Inflammatory macrophage (primary cell): ENCODE results near the gene RHEBL1.

Experiments used
- DNase-seq, 2 donors: peaks; one replicate each; pipeline ENCODE4 v3.0.0-alpha.2; 2020 to 2022

RHEBL1 gene

GRCh38 chr12:49036029-49036428 lies 33.8 kb downstream of the RHEBL1 start:
- no peak for DNase-seq

GRCh38 chr12:49034286-49034622 lies 35.5 kb downstream of the RHEBL1 start:
- no peak for DNase-seq

DNA sequence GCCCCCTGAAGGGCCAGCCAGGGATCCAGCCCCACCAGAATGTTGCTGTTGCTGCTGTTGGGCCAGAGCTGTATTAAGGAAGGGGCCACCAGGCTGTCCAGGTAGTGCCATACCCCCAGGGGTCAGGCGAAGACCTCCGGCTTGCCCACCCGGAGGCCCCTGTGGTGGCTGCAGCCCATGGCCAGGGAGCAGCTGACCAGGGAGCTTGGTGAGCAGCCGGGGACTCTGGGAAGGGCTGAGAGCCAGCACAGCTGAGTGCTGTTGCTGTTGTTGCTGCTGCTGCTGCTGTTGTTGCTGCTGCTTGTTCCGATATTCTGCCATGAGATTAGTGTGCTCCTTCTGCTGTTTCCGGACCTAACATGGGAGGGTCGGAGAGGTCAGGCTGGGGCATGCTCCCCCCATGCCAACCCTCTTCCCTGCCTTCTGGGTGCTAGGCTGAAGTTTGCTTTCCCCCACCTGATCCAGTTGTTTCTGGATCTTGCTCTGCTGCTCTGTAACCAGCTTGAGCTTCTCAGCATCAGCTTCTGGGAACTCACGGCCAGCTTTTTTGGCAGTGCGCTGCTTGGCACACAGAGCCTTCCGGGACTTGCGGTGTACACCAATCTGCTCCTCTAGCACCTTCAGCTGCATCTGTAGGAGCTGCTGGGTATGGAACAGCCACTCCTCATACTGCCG lies 36.0 kb downstream of the RHEBL1 start:
- no peak for DNase-seq

- DNase-seq: no peak
Observed at GRCh38 chr12:49032679-49033447, 36.9 kb downstream of the RHEBL1 start.

- DNase-seq: no peak
Observed at GRCh38 chr12:49032276-49032675, 37.5 kb downstream of the RHEBL1 start.

GRCh38 chr12:49031573-49032161 lies 38.1 kb downstream of the RHEBL1 start:
- DNase-seq: no peak

GRCh38 chr12:49030714-49031572 lies 38.8 kb downstream of the RHEBL1 start:
- DNase-seq: no peak

- DNase-seq: no peak
Observed at GRCh38 chr12:49030119-49030518, 39.7 kb downstream of the RHEBL1 start.

GRCh38 chr12:49028666-49029275 lies 41.0 kb downstream of the RHEBL1 start:
- no peak for DNase-seq

GRCh38 chr12:49027846-49028555 lies 41.8 kb downstream of the RHEBL1 start:
- DNase-seq: peak; percentile 69

DNA sequence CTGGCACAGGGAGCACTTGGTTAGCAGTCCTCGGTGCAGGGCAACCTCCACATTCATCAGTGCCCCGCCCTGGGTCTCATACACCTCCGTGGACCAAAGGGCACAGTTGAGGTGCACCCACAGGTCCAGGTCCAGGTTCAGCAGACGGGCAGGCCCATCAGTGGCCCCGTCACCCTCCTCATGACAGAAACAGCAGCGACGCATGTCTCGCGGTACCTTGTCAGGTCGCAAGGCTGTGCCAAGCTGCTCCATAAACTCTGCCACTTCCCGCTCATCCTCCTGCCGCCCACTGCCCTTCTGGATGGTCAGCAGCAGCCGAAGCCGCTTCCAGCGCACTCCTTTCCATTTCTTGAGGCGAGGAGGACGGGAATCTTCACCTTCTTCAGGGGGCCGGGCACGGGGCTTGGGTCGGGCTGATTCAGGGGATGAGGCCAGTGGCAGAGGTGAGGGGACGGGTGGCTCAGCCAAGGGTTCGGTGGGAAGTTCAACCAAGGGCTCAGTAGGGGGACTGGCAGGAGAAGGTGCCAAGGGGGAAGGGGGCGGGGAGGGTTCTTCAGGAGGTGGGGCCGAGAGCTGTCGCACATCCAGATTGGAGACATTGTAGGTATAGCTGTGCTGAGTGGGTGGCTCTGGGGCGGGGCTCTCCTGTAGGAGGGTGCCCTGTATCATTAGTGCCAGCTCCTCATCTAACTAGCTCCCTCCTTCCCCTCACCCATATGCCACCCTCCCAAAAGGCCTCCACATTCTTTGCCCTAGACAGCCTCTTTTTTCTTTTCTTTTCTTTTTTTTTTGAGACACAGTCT lies 42.9 kb downstream of the RHEBL1 start:
- DNase-seq: no peak

DNA sequence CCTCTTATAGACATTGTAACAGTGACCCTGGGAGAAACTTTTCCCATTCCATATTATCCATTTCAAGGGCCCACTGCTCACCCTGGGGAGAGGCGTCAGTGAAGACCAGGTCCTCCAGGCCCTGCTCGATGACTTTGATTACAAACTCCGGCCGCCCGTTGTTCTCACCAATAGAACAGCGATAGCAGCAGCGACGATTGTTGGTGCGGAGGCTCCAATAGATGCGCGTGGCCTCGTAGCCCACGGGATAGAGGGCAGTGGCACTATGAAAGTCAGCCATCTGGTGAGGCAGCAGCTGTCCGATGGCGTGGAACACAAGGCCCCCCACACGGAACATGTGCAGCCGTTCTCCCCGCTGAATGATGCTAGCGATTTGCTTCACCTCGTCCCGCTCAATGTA lies 43.7 kb downstream of the RHEBL1 start:
- DNase-seq: no peak

DNA sequence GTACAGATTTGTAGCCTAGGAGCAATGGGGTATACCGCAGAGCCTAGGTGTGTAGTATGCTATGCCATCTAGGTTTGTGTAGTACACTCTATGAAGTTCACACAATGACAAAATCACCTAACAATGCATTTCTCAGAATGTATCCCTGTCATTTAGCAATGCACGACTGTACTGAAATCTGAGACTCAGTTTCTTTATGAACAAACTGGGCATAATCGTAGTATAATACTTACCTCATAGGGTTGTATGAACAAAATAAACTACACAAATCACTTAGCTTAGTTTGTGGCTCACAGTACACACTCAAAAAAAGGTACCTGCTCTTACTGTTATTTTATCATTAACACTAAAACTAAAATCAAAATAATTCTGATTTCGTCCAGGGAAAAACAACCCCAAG lies 44.3 kb downstream of the RHEBL1 start:
- DNase-seq: no peak

DNA sequence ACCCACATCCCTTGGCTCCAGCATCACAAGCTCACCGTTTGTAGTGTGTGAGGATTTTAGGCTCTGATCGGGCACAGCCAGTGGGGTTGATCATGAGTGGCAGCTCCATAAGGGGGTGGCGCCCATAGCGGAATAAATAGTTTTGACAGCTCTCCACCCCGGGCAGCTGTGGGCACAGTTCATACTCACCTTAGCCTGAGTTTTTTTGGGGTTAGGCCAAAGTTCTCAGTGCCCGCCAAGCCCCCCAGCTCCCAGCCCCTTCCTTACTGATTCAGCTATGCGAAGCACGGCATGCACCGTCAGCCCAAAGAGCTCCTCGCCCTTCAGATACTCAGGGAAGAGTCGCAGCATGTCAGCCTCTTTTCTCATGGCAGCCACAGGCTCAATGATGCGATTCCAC lies 45.2 kb downstream of the RHEBL1 start:
- DNase-seq: no peak

DNA sequence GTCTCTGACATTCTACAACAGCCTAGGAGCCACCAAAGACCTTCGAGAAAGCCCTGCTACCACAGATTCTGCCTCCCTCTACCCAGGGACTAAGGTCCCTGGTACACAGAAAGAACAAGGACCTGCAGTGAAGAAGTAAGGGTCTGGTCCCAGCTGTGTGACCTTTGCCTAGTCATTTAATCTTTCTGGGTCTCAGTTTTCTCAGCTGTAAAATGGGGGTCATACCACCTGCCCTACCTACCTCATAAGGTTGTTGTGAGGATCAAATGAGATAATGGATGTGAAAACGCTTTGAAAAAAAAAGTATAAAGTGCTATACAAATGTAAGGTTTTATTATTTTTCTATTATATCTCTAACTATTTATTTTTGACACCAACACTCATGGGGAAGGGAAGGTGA lies 46.0 kb downstream of the RHEBL1 start:
- DNase-seq: no peak

- no peak for DNase-seq
Observed at GRCh38 chr12:49022558-49023178, 47.1 kb downstream of the RHEBL1 start.

DNA sequence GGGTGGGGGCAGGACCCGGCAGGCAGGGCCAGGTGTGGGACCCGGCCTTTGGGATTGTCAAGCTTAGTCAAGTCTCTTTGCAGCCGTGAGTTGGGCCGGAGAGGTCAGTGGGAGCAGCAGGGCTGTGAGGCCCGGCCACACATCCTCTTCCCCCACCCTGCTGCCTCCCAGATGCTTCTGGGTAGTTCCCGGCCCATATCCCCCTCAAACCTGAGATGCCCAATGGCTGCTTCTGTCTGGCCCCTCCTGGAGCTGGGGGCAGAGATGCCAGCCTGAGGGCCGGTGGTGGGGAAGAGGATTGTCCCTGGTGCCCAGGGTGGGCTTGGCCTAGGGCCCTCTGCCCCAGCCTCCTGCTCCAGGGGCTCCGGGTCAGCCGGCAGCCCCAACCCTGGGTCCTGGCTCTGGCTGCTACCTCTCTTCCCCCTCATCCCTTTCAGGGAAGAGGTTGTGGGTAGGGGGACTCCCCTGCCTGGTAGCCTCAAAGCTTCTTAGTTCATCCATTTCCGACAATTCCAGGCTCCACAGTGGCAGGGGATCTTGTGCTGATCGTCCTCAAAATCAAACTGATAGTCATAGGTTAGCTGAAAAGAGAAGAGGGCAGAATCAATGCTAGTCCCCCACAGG lies 48.4 kb downstream of the RHEBL1 start:
- DNase-seq: no peak

DNA sequence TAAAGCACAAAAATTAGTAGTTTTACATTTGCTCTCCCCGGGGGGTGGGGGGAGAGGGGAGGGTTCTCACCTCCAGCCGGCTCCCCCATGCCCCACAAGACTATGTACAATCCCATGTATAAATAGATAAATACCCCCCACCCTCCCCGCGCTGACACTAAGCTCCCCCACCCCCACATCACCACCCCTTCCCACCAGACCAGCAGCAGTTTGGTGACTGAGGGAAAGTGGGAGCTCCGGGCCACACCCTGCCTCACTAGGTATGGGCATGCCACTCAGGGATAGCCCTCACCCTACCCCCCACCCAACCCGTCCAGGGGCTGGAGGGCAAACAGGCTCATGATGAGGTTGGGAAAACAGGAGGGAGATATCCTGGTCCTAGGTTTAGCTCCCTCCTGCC lies 49.3 kb downstream of the RHEBL1 start:
- DNase-seq: no peak

- peak; percentile 68 to 72 for DNase-seq
Observed at GRCh38 chr12:49019443-49020324, 50.1 kb downstream of the RHEBL1 start.
